Non-pigmented ciliary epithelial cell (primary cell): ENCODE data around the gene GDF10.

ENCODE experiments used
- DNase-seq: peaks from one replicate; pipeline ENCODE4 v3.0.0-alpha.2; 2010; ENCODE audit warnings: low read depth

Gene GDF10

GRCh38 chr10:47351899-47352815 lies 52.2 kb downstream of the GDF10 start:
- DNase-seq, result no peak

GRCh38 chr10:47353351-47353750 lies 53.4 kb downstream of the GDF10 start:
- no peak for DNase-seq

GRCh38 chr10:47354165-47354564 lies 54.2 kb downstream of the GDF10 start:
- DNase-seq, result no peak

GRCh38 chr10:47354900-47355299 lies 54.9 kb downstream of the GDF10 start:
- DNase-seq, result no peak

- DNase-seq, result no peak
Observed at GRCh38 chr10:47356708-47357107, 56.7 kb downstream of the GDF10 start.

GRCh38 chr10:47357131-47357582 lies 57.2 kb downstream of the GDF10 start:
- no peak for DNase-seq

GRCh38 chr10:47357911-47358310 lies 57.9 kb downstream of the GDF10 start:
- DNase-seq, result no peak

GRCh38 chr10:47358457-47358856 lies 58.5 kb downstream of the GDF10 start:
- no peak for DNase-seq

- DNase-seq, result no peak
Observed at GRCh38 chr10:47359101-47359500, 59.1 kb downstream of the GDF10 start.

- no peak for DNase-seq
Observed at GRCh38 chr10:47359626-47360418, 59.8 kb downstream of the GDF10 start.

- no peak for DNase-seq
Observed at GRCh38 chr10:47360419-47361040, 60.5 kb downstream of the GDF10 start.

GRCh38 chr10:47361293-47361692 lies 61.3 kb downstream of the GDF10 start:
- DNase-seq, result no peak

- no peak for DNase-seq
Observed at GRCh38 chr10:47362199-47362598, 62.2 kb downstream of the GDF10 start.
